Liver (tissue), 3 donors: Measurements from ENCODE around the gene CAPZB.
"Not testable (repeated sequence)": the region's sequence is repeated elsewhere in the genome, so short reads cannot be mapped to it uniquely, and the experiment has no call there.

Source experiments
- EGR1 ChIP-seq, 2 donors: IDR thresholded peaks; 2 replicates each; pipeline ENCODE4 v1.6.1; 2016 to 2018; ENCODE audit warnings: antibody characterized with exemption in 2 of 2, low read depth in 2 of 2
- FOXA1 ChIP-seq: IDR thresholded peaks from 2 replicates; pipeline ENCODE4 v1.6.1; 2016; ENCODE audit warnings: antibody characterized with exemption
- GABPA ChIP-seq, 2 donors: IDR thresholded peaks in 1 of 2; conservative IDR thresholded peaks in 1 of 2; 2 replicates each; pipeline ENCODE4 v1.6.1; 2016; ENCODE audit warnings: antibody characterized with exemption in 2 of 2, mild to moderate bottlenecking in 1 of 2, moderate library complexity in 1 of 2
- HNF4A ChIP-seq, 2 donors: conservative IDR thresholded peaks; 2 replicates each; pipeline ENCODE4 v1.6.1; 2016; ENCODE audit warnings: antibody characterized with exemption in 2 of 2, mild to moderate bottlenecking in 2 of 2
- RAD21 ChIP-seq, 2 donors: IDR thresholded peaks; 2 replicates each; pipeline ENCODE4 v1.6.1; 2016; ENCODE audit warnings: antibody characterized with exemption in 2 of 2, mild to moderate bottlenecking in 2 of 2
- REST ChIP-seq: IDR thresholded peaks from 2 replicates; pipeline ENCODE4 v1.6.1; 2016; ENCODE audit warnings: antibody characterized with exemption, mild to moderate bottlenecking
- SP1 ChIP-seq: IDR thresholded peaks from 2 replicates; pipeline ENCODE4 v1.6.1; 2018; ENCODE audit warnings: antibody characterized with exemption, mild to moderate bottlenecking
- TAF1 ChIP-seq: conservative IDR thresholded peaks from 2 replicates; pipeline ENCODE4 v1.6.1; 2016; ENCODE audit warnings: antibody characterized with exemption, mild to moderate bottlenecking
- YY1 ChIP-seq: IDR thresholded peaks from 2 replicates; pipeline ENCODE4 v1.6.1; 2016; ENCODE audit warnings: antibody characterized with exemption, mild to moderate bottlenecking
- TF ChIP-seq, protein P1 (sequence below): fragments of 150-350 bp; IDR thresholded peaks from 2 replicates; pipeline ENCODE4 v1.5.1; 2017; ENCODE audit warnings: improper control_type of control experiment, low read depth, low read length; ENCODE audit not compliant: missing input control
- TF ChIP-seq, protein P2 (sequence below): IDR thresholded peaks from 2 replicates; pipeline ENCODE4 v1.6.1; 2016; ENCODE audit warnings: antibody characterized with exemption
- donor health status: healthy.
- donor health status: healthy.

- TF ChIP-seq, protein P1, sequence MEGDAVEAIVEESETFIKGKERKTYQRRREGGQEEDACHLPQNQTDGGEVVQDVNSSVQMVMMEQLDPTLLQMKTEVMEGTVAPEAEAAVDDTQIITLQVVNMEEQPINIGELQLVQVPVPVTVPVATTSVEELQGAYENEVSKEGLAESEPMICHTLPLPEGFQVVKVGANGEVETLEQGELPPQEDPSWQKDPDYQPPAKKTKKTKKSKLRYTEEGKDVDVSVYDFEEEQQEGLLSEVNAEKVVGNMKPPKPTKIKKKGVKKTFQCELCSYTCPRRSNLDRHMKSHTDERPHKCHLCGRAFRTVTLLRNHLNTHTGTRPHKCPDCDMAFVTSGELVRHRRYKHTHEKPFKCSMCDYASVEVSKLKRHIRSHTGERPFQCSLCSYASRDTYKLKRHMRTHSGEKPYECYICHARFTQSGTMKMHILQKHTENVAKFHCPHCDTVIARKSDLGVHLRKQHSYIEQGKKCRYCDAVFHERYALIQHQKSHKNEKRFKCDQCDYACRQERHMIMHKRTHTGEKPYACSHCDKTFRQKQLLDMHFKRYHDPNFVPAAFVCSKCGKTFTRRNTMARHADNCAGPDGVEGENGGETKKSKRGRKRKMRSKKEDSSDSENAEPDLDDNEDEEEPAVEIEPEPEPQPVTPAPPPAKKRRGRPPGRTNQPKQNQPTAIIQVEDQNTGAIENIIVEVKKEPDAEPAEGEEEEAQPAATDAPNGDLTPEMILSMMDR = not testable (repeated sequence)
- not testable (repeated sequence) for TF ChIP-seq TAF1; SP1; FOXA1; GABPA (IDR thresholded peaks at IDR 0.05 in 1 of 2, conservative IDR thresholded peaks at IDR 0.05 in 1 of 2); HNF4A (conservative IDR thresholded peaks at IDR 0.05); RAD21 (IDR thresholded peaks at IDR 0.05); REST; YY1; EGR1 (IDR thresholded peaks at IDR 0.05; ENCODE audit: low read depth in 2 of 2)
- TF ChIP-seq, protein P2, sequence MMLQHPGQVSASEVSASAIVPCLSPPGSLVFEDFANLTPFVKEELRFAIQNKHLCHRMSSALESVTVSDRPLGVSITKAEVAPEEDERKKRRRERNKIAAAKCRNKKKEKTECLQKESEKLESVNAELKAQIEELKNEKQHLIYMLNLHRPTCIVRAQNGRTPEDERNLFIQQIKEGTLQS = not testable (repeated sequence)
Observed at GRCh38 chr1:19522570-19522969, 37.2 kb upstream of the CAPZB start.
